ENCODE results near the gene CNKSR3. TPM values are rescaled to one million over a fixed set of nuclear protein-coding genes. Genes with fewer than 3 reads are reported as not detected.
"Not testable (repeated sequence)": the region's sequence is repeated elsewhere in the genome, so short reads cannot be mapped to it uniquely, and the experiment has no call there.

CNKSR3 gene
- total and polyA plus RNA-seq, 5 donors: 7.9 to 21.1 (median 18.1) TPM

DNA sequence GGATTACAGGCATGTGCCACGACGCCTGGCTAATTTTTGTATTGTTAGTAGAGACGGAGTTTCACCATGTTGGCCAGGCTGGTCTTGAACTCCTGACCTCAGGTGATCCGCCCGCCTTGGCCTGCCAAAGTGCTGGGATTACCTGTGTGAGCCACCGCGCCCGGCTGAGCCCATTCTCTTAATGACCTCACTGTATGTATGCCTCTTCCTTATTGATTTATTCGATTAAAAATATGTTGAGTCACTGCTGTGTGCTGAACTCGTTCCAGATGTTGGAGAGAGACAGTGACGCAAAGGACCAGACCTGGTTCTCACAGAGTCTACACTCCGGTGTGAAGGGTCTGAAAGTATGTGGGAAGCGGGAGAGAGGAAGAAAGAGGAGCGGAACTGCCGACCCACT is 31.4 kb upstream of the CNKSR3 start:
- H3K4me3 ChIP-seq (ENCODE audit: low read length); ATAC-seq; H3K27ac ChIP-seq (ENCODE audit: low read length); intact Hi-C loops (cut with DNase I); DNase-seq; H3K27me3 ChIP-seq (ENCODE audit: control insufficient read depth, insufficient read depth); H3K4me1 ChIP-seq (ENCODE audit: control insufficient read depth, insufficient read depth, low read length); H3K9me3 ChIP-seq (ENCODE audit: control insufficient read depth, low read length): not testable (repeated sequence)
- 97% methylated on average over 15 of the region's 15 CpGs for WGBS

DNA sequence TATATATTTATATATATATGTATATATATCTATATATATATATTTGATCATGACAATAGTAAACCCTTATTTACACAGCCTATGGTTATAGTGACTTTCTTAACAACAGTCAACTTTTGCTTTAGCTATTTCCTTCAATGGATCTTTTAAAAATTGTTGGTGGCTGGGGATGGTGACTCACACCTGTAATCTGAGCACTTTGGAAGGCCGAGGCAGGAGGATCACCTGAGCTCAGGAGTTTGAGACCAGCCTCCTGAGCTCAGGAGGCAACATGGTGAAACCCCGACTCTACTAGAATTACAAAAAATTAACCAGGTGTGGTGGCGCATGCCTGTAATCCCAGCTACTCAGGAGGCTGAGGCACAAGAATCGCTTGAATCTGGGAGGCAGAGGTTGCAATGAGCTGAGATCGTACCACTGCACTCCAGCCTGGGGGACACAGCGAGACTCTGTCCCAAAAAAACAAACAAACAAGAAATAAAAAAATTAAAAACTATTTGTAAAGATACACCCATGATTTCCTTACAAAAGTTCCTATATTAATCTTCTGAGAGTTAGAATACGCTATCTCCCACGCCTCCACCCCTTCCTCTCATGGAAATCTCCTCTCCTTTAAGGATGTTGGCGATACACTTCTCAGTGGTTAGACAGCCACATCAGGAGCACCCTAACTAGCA is 29.2 kb upstream of the CNKSR3 start:
- Histone ChIP-seq H3K27ac (ENCODE audit: low read length) (no peak overlapping the region), H3K4me3 (ENCODE audit: low read length) (no peak overlapping the region), H3K9me3 (ENCODE audit: control insufficient read depth, low read length) (no peaks in the 10 kb centered on the region), H3K4me1 (ENCODE audit: control insufficient read depth, insufficient read depth, low read length) (no peaks in the 10 kb centered on the region), H3K27me3 (ENCODE audit: control insufficient read depth, insufficient read depth) (no peaks in the 10 kb centered on the region)
- intact Hi-C loops (cut with DNase I): no loop called here
- 95% methylated on average over 9 of the region's 9 CpGs for WGBS
- DNase-seq (no peak), ATAC-seq (no peak)

DNA sequence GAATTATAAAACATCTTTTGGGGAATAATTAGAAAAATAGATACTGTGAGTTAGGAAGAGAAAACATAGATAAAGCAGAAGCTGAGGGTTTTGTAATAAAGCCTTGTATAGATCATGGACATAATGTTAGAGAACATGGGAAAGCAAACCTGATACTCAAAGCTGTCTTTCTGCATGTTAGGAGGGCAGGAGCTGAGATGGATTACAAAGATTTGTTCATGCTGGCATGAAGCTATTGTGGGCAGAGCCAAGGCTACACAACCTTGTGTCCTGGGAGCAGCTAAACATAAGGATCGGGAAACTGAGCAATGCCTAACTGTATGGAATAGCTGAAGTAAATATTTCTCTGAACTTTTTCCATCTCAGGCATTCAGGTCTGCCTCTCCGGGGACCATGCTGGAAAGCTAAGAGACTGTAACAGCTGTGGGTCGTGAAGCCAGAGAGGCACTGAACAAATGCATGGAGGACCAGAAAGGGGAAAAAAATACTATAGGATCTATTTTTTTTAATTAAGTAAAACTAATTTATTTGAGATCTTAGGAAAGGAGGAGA is 28.2 kb upstream of the CNKSR3 start:
- DNase-seq (no peak), ATAC-seq (no peak)
- no peaks in the 10 kb centered on the region for H3K27me3 ChIP-seq (ENCODE audit: control insufficient read depth, insufficient read depth)
- intact Hi-C loops (cut with DNase I): no loop called here
- H3K27ac ChIP-seq (ENCODE audit: low read length): no peak overlapping the region
- H3K4me1 ChIP-seq (ENCODE audit: control insufficient read depth, insufficient read depth, low read length): no peaks in the 10 kb centered on the region
- WGBS: 78% methylated on average over 3 of the region's 3 CpGs
- H3K9me3 ChIP-seq (ENCODE audit: control insufficient read depth, low read length): no peaks in the 10 kb centered on the region
- no peak overlapping the region for H3K4me3 ChIP-seq (ENCODE audit: low read length)

DNA sequence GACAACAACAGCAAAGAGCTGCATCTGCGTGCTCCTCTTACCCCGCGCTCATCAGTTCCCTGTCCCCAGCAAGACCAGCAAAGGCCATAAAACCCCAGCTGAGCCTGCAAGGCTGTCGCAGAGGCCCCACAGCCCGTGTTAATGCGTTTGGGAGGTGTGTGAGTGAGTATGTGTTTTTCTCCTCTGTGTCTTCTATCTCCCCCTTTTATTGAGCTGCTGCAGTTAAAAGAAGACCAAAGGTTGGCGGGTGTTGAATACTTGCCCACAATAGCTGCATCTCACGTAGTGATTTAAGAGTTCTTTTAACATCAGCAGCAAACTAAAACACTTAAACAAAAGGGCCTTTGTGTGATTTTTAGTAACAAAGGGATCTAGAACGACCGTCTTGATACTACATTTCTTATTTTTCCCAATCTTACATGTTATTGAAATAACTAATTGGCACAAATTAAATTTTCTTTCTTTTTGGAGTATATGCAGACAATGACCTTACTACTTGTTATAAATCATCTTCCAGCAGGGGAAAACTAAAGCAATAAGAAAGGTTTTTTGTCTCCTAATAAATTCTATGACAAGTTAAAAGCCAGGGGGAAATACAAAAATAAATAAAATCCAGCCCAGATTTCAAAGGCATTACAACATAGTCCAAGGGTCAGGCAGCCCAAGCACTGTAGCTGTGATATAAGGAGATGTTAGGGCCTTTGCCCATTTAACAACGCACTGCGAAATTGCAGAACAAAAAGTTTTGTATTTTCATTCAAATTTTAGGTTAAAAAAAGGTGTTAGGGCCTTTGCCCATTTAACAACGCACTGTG is 27.2 kb upstream of the CNKSR3 start:
- no peak for DNase-seq
- intact Hi-C loops (cut with DNase I): no loop called here
- ATAC-seq: no peak
- H3K4me1 ChIP-seq (ENCODE audit: control insufficient read depth, insufficient read depth, low read length): no peaks in the 10 kb centered on the region
- no peak overlapping the region for H3K27ac ChIP-seq (ENCODE audit: low read length)
- no peak overlapping the region for H3K4me3 ChIP-seq (ENCODE audit: low read length)
- 80% methylated on average over 13 of the region's 13 CpGs for WGBS
- H3K9me3 ChIP-seq (ENCODE audit: control insufficient read depth, low read length): no peaks in the 10 kb centered on the region
- no peaks in the 10 kb centered on the region for H3K27me3 ChIP-seq (ENCODE audit: control insufficient read depth, insufficient read depth)

DNA sequence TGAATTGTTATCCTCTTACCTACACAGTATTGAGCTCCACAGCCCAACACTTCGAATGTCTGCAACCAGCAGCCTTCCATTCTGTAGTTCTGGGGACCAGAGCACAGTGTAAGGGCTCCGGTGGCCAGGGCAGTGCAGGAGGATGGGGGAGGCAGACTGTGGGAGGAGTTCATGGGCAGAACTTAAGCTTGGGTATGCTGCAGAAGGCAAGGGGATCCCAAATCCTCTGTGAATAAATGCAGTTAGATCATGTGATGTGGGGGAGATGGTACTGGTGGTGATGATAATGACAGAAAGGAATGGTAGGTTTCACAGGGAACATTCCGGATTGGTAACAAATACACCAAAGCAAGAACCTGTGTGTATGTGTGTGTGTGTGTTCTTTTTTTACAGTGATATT is 26.5 kb upstream of the CNKSR3 start:
- intact Hi-C loops (cut with DNase I): no loop called here

DNA sequence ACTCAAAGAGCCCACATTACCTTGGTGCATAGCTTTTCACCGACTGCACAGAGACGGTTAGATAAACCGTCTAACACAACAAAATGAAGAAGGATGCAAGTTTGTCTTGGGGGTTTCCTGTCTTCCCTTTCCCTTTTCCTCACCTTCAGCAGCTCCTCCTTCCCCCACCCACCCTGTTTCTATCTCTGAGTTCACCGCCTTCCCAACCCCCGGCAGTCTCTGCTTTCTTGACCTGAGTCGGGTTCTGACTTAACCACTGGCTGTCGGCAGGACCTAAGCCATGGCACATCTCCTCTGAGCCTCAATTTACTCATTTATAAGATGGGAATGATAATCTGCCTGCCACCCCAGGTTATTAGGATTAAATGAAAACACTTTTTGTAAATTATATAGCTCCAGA is 25.8 kb upstream of the CNKSR3 start:
- 74% methylated on average over 7 of the region's 7 CpGs for WGBS
- DNase-seq (no peak), ATAC-seq (no peak)
- no peaks in the 10 kb centered on the region for H3K4me1 ChIP-seq (ENCODE audit: control insufficient read depth, insufficient read depth, low read length)
- no peak overlapping the region for H3K4me3 ChIP-seq (ENCODE audit: low read length)
- H3K9me3 ChIP-seq (ENCODE audit: control insufficient read depth, low read length): no peaks in the 10 kb centered on the region
- H3K27me3 ChIP-seq (ENCODE audit: control insufficient read depth, insufficient read depth): no peaks in the 10 kb centered on the region
- no peak overlapping the region for H3K27ac ChIP-seq (ENCODE audit: low read length)
- intact Hi-C loops (cut with DNase I): no loop called here

More for the DNA sequence above, 26.5 kb upstream of the CNKSR3 start:
- WGBS: 97% methylated on average over 3 of the region's 3 CpGs
- H3K4me3 ChIP-seq (ENCODE audit: low read length): no peak overlapping the region
- no peaks in the 10 kb centered on the region for H3K4me1 ChIP-seq (ENCODE audit: control insufficient read depth, insufficient read depth, low read length)
- ATAC-seq (no peak), DNase-seq (no peak)
- H3K9me3 ChIP-seq (ENCODE audit: control insufficient read depth, low read length): no peaks in the 10 kb centered on the region
- no peak overlapping the region for H3K27ac ChIP-seq (ENCODE audit: low read length)
- no peaks in the 10 kb centered on the region for H3K27me3 ChIP-seq (ENCODE audit: control insufficient read depth, insufficient read depth)

DNA sequence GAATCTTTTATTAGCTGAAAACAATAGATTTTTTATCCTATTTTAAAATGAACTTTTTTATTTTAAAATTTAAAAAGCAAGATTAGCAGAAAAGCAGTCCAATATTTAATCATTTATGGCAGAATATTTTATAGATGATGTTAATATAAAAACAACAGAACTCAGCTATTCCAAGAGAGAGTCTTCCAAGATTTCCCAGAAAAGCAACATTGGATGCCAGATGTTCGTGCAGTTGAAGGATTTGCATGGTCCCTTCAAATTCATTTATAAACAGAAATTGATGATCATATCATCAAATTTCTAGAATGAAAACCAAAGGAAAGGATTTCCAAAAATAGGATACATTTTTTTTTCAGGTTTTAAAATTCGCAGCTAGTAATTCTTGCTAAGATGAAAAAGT is 25.4 kb upstream of the CNKSR3 start:
- WGBS: 63% methylated on average over 2 of the region's 2 CpGs
- ATAC-seq (no peak), DNase-seq (no peak)
- no peaks in the 10 kb centered on the region for H3K9me3 ChIP-seq (ENCODE audit: control insufficient read depth, low read length)
- intact Hi-C loops (cut with DNase I): no loop called here
- no peak overlapping the region for H3K27ac ChIP-seq (ENCODE audit: low read length)
- no peak overlapping the region for H3K4me3 ChIP-seq (ENCODE audit: low read length)
- H3K4me1 ChIP-seq (ENCODE audit: control insufficient read depth, insufficient read depth, low read length): no peaks in the 10 kb centered on the region
- H3K27me3 ChIP-seq (ENCODE audit: control insufficient read depth, insufficient read depth): no peaks in the 10 kb centered on the region

DNA sequence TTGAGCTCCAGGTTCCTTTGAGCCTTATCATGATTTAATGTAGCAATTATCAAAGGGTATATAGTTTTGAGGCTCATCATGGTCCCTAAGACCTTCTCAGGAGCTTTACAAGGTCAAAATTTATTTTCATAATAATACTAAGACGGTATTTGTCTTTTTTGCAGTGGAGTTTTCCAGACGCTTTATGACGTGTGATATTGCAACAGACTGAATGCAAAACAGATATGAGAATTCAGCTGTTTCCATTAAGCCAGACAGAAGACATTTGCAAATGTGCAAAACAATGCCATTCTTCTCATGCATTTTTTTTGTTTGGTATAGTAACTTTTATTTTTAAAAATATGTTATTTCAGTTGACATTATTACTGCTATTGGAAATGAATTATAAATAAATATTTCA is 24.7 kb upstream of the CNKSR3 start:
- Histone ChIP-seq H3K4me3 (ENCODE audit: low read length) (no peak overlapping the region), H3K4me1 (ENCODE audit: control insufficient read depth, insufficient read depth, low read length) (no peaks in the 10 kb centered on the region), H3K9me3 (ENCODE audit: control insufficient read depth, low read length) (no peaks in the 10 kb centered on the region), H3K27ac (ENCODE audit: low read length) (no peak overlapping the region), H3K27me3 (ENCODE audit: control insufficient read depth, insufficient read depth) (no peaks in the 10 kb centered on the region)
- ATAC-seq (no peak), DNase-seq (no peak)
- whole genome bisulfite sequencing: 74% methylated on average over 3 of the region's 3 CpGs
- intact Hi-C loops (cut with DNase I): no loop called here

DNA sequence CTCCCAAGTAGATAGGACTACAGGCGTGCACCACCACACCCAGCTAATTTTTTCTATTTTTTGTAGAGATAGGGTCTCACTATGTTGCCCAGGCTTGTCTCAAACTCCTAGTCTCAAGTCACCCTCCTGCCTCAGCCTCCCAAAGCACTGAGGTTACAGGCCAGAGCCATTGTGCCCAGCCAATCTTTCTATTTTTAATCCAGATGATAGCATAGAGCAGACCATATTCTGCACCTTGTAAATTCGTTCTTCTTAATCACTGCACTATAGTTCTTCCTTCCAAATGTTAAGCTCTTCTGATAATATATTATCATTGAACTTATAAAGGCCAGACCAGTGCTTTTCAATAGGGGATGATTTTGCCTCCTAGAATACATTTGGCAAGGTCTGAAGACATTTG is 24.0 kb upstream of the CNKSR3 start:
- DNase-seq: no peak
- ATAC-seq: no peak
- 68% methylated on average over 2 of the region's 2 CpGs for WGBS
- intact Hi-C loops (cut with DNase I): no loop called here
- Histone ChIP-seq H3K4me3 (ENCODE audit: low read length) (no peak overlapping the region), H3K27me3 (ENCODE audit: control insufficient read depth, insufficient read depth) (no peaks in the 10 kb centered on the region), H3K4me1 (ENCODE audit: control insufficient read depth, insufficient read depth, low read length) (no peaks in the 10 kb centered on the region), H3K27ac (ENCODE audit: low read length) (no peak overlapping the region), H3K9me3 (ENCODE audit: control insufficient read depth, low read length) (no peaks in the 10 kb centered on the region)

DNA sequence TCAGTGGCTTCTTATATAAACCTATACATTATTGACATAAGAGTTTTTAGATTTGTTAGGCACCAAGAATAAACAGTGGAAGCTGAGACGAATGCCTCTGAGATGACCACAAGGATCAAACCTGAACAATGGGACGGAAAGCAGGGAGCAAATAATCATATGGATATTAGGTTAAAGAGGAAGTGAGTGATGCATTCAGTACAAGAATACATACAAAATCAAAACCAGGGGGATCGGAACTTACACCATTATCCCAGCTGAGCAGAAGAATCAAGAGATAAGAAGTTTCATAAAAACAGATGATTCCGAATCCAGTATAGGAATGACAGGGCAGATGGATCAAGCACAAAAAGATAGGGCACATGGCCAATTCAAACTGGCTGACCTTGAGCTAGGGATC is 21.9 kb upstream of the CNKSR3 start:
- H3K9me3 ChIP-seq (ENCODE audit: control insufficient read depth, low read length): no peaks in the 10 kb centered on the region
- intact Hi-C loops (cut with DNase I): no loop called here
- WGBS: 74% methylated on average over 4 of the region's 4 CpGs
- ATAC-seq: no peak
- H3K4me3 ChIP-seq (ENCODE audit: low read length): no peak overlapping the region
- no peak for DNase-seq
- no peaks in the 10 kb centered on the region for H3K4me1 ChIP-seq (ENCODE audit: control insufficient read depth, insufficient read depth, low read length)
- no peaks in the 10 kb centered on the region for H3K27me3 ChIP-seq (ENCODE audit: control insufficient read depth, insufficient read depth)
- no peak overlapping the region for H3K27ac ChIP-seq (ENCODE audit: low read length)

DNA sequence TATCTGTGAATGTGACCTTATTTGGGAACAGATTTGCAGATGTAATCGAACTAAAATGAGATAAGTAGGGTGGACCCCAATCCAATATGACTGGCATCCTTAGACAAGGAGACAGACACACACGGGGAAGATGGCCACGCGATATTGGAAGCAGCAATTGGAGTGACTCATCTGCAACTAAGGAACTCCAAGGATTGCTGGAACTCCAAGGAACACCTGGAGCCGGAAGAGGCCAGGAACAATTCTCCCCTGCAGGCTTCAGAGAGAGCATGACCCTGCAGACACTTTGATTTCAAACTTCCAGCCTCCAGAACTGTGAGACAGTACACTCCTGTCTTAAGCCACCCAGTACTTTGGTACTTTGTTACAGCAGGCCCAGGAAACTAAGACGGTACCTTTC is 19.5 kb upstream of the CNKSR3 start:
- H3K4me3 ChIP-seq (ENCODE audit: low read length): no peak overlapping the region
- DNase-seq: no peak
- ATAC-seq: no peak

More for the DNA sequence above, 19.5 kb upstream of the CNKSR3 start:
- H3K4me1 ChIP-seq (ENCODE audit: control insufficient read depth, insufficient read depth, low read length): no peaks in the 10 kb centered on the region
- H3K9me3 ChIP-seq (ENCODE audit: control insufficient read depth, low read length): no peaks in the 10 kb centered on the region
- H3K27me3 ChIP-seq (ENCODE audit: control insufficient read depth, insufficient read depth): no peaks in the 10 kb centered on the region
- no peak overlapping the region for H3K27ac ChIP-seq (ENCODE audit: low read length)
- intact Hi-C loops (cut with DNase I): no loop called here
- 96% methylated on average over 6 of the region's 6 CpGs for WGBS
